Keratinocyte (primary cell): ENCODE results near the gene CRIM1.

Source experiments
- EZH2 ChIP-seq: IDR thresholded peaks from one replicate; pipeline ENCODE4 v1.6.1; 2012; ENCODE audit warnings: inconsistent platforms, mild to moderate bottlenecking, low read length, moderate library complexity
- TF ChIP-seq, protein P1 (sequence below), 3 experiments: IDR thresholded peaks in 1 of 3; conservative IDR thresholded peaks in 1 of 3; optimal IDR thresholded peaks in 1 of 3; 2 replicates in 2 of 3; 3 replicates in 1 of 3; pipeline versions ENCODE3 to v1.5.1; 2011; ENCODE audit warnings: low read length in 3 of 3, mild to moderate bottlenecking in 3 of 3, moderate library complexity in 2 of 3, control low read depth in 1 of 3, inconsistent platforms in 1 of 3; ENCODE audit not compliant: insufficient read depth in 2 of 3; ENCODE audit errors: extremely low read depth in 1 of 3

DNA sequence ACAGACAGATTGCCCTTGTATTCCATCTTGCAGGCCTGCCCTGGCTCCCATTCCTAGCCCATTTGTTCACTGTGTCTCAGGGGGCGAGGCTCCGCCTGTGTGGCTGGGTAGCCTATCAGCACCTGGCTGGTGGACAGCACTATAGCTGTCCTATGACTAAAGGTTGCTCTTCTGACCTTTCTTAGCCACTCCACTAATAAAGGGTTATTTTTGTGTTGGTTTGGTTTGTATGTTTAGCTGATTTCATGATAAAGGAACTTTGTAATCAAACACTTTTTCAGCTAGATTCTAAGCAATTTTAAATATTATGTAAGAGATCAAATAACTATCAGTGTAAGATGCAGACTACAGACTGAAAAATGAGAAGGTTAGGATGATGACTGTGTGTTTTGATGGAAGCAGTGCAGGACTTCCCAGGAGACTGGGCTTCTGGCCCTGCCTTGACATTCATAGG is 72.2 kb downstream of the CRIM1 start:
- TF ChIP-seq, protein P1, sequence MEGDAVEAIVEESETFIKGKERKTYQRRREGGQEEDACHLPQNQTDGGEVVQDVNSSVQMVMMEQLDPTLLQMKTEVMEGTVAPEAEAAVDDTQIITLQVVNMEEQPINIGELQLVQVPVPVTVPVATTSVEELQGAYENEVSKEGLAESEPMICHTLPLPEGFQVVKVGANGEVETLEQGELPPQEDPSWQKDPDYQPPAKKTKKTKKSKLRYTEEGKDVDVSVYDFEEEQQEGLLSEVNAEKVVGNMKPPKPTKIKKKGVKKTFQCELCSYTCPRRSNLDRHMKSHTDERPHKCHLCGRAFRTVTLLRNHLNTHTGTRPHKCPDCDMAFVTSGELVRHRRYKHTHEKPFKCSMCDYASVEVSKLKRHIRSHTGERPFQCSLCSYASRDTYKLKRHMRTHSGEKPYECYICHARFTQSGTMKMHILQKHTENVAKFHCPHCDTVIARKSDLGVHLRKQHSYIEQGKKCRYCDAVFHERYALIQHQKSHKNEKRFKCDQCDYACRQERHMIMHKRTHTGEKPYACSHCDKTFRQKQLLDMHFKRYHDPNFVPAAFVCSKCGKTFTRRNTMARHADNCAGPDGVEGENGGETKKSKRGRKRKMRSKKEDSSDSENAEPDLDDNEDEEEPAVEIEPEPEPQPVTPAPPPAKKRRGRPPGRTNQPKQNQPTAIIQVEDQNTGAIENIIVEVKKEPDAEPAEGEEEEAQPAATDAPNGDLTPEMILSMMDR (optimal IDR thresholded peaks at IDR 0.05 in 1 of 3, IDR thresholded peaks at IDR 0.05 in 1 of 3, conservative IDR thresholded peaks at IDR 0.05 in 1 of 3; ENCODE audit: extremely low read depth in 1 of 3, insufficient read depth in 2 of 3, low read length in 3 of 3): no peak
- no peak for TF ChIP-seq EZH2
